KOPT-K1 (cell line): ENCODE measurements around the gene TUBGCP6.

Experiments used
- H3K27ac ChIP-seq: fragments of 200-600 bp; sonication (generic); 2 replicates; pipeline ENCODE4 v1.5.1; 2016; ENCODE audit warnings: antibody characterized with exemption, mild to moderate bottlenecking, low read depth, low read length; ENCODE audit not compliant: poor library complexity, severe bottlenecking
- H3K36me3 ChIP-seq: fragments of 200-600 bp; sonication (generic); 2 replicates; pipeline ENCODE4 v1.5.1; 2017; ENCODE audit warnings: antibody characterized with exemption, mild to moderate bottlenecking, low read length, moderate library complexity; ENCODE audit not compliant: insufficient read depth
- H3K9me3 ChIP-seq: fragments of 200-600 bp; sonication (generic); 2 replicates; pipeline ENCODE4 v1.5.1; 2017; ENCODE audit warnings: antibody characterized with exemption, low read length, mild to moderate bottlenecking; ENCODE audit not compliant: insufficient read depth, poor library complexity, severe bottlenecking

The TUBGCP6 gene

GRCh38 chr22:50199251-50199721 lies 45.5 kb downstream of the TUBGCP6 start:
- no peaks in the 10 kb centered on the region for H3K9me3 ChIP-seq
- peak overlapping the region; percentile 83 for H3K27ac ChIP-seq
- H3K36me3 ChIP-seq: peaks cover 72% of the 10 kb centered on the region

DNA sequence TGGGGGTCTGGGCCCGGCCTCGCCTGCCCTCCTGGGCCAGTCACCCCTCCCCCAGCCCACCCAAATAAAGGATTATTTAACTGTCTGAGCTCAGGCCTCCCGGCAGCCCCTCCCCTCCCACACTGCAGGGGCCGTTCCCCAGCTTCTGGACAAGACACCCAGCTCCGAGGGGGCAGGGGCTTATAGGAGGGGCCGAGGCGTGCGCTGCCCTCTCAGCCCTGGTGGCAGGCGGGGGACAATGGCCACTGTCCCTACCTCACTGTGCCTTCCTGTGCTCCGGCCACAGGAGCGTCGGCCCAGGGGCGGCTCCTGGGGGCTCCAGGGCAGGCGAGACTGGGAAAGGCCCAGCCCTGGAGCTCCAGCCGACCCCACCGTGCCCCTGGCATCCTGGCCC lies 46.2 kb downstream of the TUBGCP6 start:
- Histone ChIP-seq H3K9me3 (no peaks in the 10 kb centered on the region), H3K27ac (no peak overlapping the region), H3K36me3 (peaks cover 72% of the 10 kb centered on the region)

GRCh38 chr22:50197856-50198623 lies 46.8 kb downstream of the TUBGCP6 start:
- Histone ChIP-seq H3K27ac (no peak overlapping the region), H3K36me3 (peaks cover 72% of the 10 kb centered on the region), H3K9me3 (no peaks in the 10 kb centered on the region)

GRCh38 chr22:50197000-50197800 lies 47.6 kb downstream of the TUBGCP6 start:
- Histone ChIP-seq H3K36me3 (peaks cover 71% of the 10 kb centered on the region), H3K9me3 (no peaks in the 10 kb centered on the region), H3K27ac (no peak overlapping the region)

- no peak overlapping the region for H3K27ac ChIP-seq
- no peaks in the 10 kb centered on the region for H3K9me3 ChIP-seq
- H3K36me3 ChIP-seq: peaks cover 71% of the 10 kb centered on the region
These were observed 48.6 kb downstream of the TUBGCP6 start for GRCh38 chr22:50196256-50196655.

DNA sequence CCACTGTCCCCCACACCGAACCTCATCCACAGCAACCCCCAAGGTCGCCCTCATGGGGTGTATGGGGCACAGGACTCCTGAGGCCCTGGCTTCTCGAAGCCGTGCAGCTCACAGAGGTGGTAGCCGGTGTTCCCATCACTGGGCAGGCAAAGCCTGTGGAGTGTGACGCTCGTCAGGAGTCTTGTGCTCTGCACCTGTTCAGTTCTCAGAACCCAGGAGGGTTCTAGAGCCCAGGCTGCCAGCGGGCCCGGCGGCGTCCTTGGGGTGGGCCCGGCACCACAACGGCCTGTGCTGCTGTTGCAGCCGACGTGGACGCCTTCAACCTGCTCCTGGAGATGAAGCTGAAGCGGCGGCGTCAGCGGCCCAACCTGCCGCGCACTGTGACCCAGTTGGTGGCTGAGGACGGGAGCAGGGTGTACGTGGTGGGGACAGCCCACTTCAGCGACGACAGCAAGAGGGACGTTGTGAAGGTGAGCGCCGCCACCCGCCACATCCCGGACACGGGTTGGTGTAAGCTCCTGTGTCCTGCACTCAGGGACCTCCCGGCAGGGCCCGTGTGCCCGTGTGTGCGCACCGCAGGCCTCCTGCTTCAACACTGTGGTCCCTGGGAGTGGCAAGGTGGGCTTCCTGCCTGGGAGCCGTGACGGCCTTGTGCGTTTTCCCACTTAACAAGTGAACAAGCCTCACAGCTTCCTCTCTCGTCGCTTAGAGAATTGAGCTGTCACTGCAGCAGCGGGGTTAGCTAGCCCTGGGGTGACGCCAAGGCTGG lies 50.6 kb downstream of the TUBGCP6 start:
- H3K36me3 ChIP-seq: peaks cover 65% of the 10 kb centered on the region
- H3K9me3 ChIP-seq: no peaks in the 10 kb centered on the region
- peak overlapping the region; percentile 98 for H3K27ac ChIP-seq

GRCh38 chr22:50193621-50194020 lies 51.2 kb downstream of the TUBGCP6 start:
- Histone ChIP-seq H3K27ac (peak overlapping the region; percentile 98), H3K9me3 (no peaks in the 10 kb centered on the region), H3K36me3 (peaks cover 62% of the 10 kb centered on the region)

- Histone ChIP-seq H3K27ac (peak overlapping the region; percentile 98), H3K36me3 (peaks cover 56% of the 10 kb centered on the region), H3K9me3 (no peaks in the 10 kb centered on the region)
These were observed 52.2 kb downstream of the TUBGCP6 start for GRCh38 chr22:50192436-50193204.

GRCh38 chr22:50190941-50191741 lies 53.7 kb downstream of the TUBGCP6 start:
- Histone ChIP-seq H3K27ac (peak overlapping the region; percentile 98), H3K36me3 (peaks cover 41% of the 10 kb centered on the region)

DNA sequence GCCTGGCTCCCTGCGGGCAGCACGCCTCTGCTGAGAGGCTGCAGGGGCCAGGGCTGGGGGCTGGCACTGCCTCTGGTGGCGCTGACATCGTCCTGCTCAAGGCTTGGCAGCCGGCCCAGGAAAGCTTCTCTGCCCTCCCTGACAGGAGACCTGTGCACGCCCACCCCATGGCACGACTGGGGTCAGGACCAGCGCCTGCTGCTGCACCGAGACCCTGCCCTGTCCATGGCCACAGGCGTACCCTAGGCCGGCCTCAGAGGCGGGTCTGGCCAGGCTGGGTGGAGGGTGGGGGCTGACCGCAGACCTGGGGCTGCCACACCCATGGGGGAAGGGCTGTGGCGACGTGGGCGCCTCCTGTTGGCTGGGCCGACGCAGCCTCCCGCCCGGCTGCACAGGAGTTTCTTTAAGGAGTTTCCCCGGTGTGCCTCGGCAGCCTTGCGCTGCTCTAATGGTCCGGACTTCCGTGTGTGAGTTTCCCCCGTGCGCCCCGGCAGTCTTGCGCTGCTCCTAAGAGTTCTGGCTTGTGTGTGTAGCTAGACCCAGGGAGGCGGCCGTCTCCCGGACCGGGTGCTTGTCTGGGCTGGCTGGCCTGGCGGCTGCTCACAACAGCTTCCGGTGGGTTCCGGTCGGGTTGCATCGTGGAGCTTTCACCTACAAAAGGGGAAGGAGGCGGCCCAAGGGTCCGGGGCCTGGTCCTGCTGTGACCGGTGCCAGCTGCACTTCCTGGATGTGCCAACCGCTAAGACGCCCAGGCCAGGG lies 54.5 kb downstream of the TUBGCP6 start:
- Histone ChIP-seq H3K27ac (peak overlapping the region; percentile 98), H3K36me3 (peaks cover 34% of the 10 kb centered on the region), H3K9me3 (no peaks in the 10 kb centered on the region)

More at GRCh38 chr22:50190941-50191741, 53.7 kb downstream of the TUBGCP6 start:
- no peaks in the 10 kb centered on the region for H3K9me3 ChIP-seq

DNA sequence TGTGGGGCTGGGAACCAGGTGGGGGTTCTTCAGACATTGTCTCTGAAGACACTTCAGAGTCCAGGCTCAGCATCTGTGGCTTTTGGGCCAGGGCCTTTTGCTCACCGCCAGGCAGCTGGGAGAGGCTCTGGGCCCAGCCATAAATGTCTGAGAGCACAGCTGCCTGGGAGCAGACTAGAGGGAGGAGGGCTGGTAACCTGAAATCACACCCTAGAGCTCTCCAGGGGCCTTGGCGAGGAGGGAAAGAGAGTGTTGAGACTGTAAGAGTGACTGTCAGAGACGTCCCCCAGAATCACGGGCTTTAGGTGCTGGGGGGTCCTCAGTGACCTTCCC lies 55.0 kb downstream of the TUBGCP6 start:
- H3K36me3 ChIP-seq: peaks cover 28% of the 10 kb centered on the region
- H3K9me3 ChIP-seq: no peaks in the 10 kb centered on the region
- H3K27ac ChIP-seq: peak overlapping the region; percentile 98

- Histone ChIP-seq H3K27ac (peak overlapping the region; percentile 98), H3K9me3 (no peaks in the 10 kb centered on the region), H3K36me3 (peaks cover 23% of the 10 kb centered on the region)
These were observed 55.5 kb downstream of the TUBGCP6 start for GRCh38 chr22:50189184-50189848.

DNA sequence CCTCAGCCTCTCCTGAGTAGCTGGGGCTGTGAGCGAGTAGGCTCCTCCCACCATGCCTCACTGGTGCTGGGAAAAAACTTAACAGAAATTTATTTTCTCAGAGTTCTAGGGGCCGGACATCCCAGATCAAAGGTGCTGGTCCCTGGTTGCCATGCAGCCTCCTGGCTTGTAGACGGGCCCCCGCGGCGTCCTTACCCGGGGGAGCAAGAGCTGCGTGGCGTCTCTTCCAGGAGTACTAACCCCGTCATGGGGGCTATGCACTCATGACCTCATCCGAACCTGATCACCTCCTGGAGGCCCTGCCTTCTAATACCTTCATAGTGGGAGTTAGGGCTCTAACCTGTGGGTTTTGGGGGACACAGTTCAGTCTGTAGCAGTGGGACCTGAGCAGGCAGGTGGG lies 56.5 kb downstream of the TUBGCP6 start:
- Histone ChIP-seq H3K36me3 (peaks cover 14% of the 10 kb centered on the region), H3K27ac (peak overlapping the region; percentile 98)

More for the DNA sequence above, 56.5 kb downstream of the TUBGCP6 start:
- no peaks in the 10 kb centered on the region for H3K9me3 ChIP-seq
